SK-N-SH treated with all-trans-retinoic acid at 6 μM for 48 hours (cell line): ENCODE results near the gene HS1BP3.

ENCODE experiments used
- ATAC-seq: fragments of 200-7000 bp; cut with Tn5 transposase; 3 replicates; pipeline ENCODE4 v1.9.1; 2020; ENCODE audit warnings: mild to moderate bottlenecking, moderate library complexity
- ARNTL ChIP-seq: fragments of 450-650 bp; formaldehyde crosslinking; IDR thresholded peaks from 2 replicates; pipeline ENCODE4 v1.5.0; 2020; ENCODE audit warnings: low read depth, mild to moderate bottlenecking, moderate library complexity, borderline replicate concordance
- BACH2 ChIP-seq: fragments of 250-450 bp; sonication (Bioruptor Pico); IDR thresholded peaks from 2 replicates; pipeline ENCODE4 v1.9.0; 2021; ENCODE audit warnings: mild to moderate bottlenecking, borderline replicate concordance
- CSDC2 ChIP-seq: fragments of 250-450 bp; sonication (Bioruptor Pico); IDR thresholded peaks from 2 replicates; pipeline ENCODE4 v1.5.0; 2020; ENCODE audit warnings: mild to moderate bottlenecking, moderate library complexity
- ESRRG ChIP-seq: fragments of 250-450 bp; sonication (Bioruptor Pico); IDR thresholded peaks from 2 replicates; pipeline ENCODE4 v1.6.1; 2021; ENCODE audit warnings: mild to moderate bottlenecking
- GLIS3 ChIP-seq: fragments of 250-450 bp; sonication (Bioruptor Pico); IDR thresholded peaks from 2 replicates; pipeline ENCODE4 v1.5.0; 2020; ENCODE audit warnings: mild to moderate bottlenecking, moderate library complexity
- OSR1 ChIP-seq: fragments of 250-450 bp; sonication (Bioruptor Pico); IDR thresholded peaks from 2 replicates; pipeline ENCODE4 v1.8.0; 2022; ENCODE audit warnings: moderate library complexity, mild to moderate bottlenecking, inconsistent platforms
- POU6F1 ChIP-seq: fragments of 250-450 bp; sonication (Bioruptor Pico); IDR thresholded peaks from 2 replicates; pipeline ENCODE4 v1.8.0; 2021; ENCODE audit warnings: low read depth, mild to moderate bottlenecking, moderate library complexity, borderline replicate concordance
- PPARA ChIP-seq: fragments of 250-450 bp; sonication (Bioruptor Pico); IDR thresholded peaks from 2 replicates; pipeline ENCODE4 v1.5.0; 2020; ENCODE audit warnings: mild to moderate bottlenecking, borderline replicate concordance
- SNAI2 ChIP-seq: fragments of 250-450 bp; sonication (Bioruptor Pico); IDR thresholded peaks from 2 replicates; pipeline ENCODE4 v1.5.0; 2020; ENCODE audit warnings: mild to moderate bottlenecking, moderate library complexity
- TCF4 ChIP-seq: fragments of 250-450 bp; sonication (Bioruptor Pico); IDR thresholded peaks from 2 replicates; pipeline ENCODE4 v1.8.0; 2021; ENCODE audit warnings: mild to moderate bottlenecking, moderate library complexity, borderline replicate concordance
- TOX ChIP-seq: fragments of 250-450 bp; sonication (Bioruptor Pico); IDR thresholded peaks from 2 replicates; pipeline ENCODE4 v1.8.0; 2021; ENCODE audit warnings: mild to moderate bottlenecking, moderate library complexity, borderline replicate concordance
- ZC3H10 ChIP-seq: fragments of 250-450 bp; sonication (Bioruptor Pico); IDR thresholded peaks from 2 replicates; pipeline ENCODE4 v1.5.1; 2021; ENCODE audit warnings: mild to moderate bottlenecking, moderate library complexity
- ZFP3 ChIP-seq: fragments of 250-450 bp; sonication (Bioruptor Pico); IDR thresholded peaks from 2 replicates; pipeline ENCODE4 v1.5.0; 2020; ENCODE audit warnings: mild to moderate bottlenecking, moderate library complexity
- ZFP30 ChIP-seq: fragments of 450-650 bp; formaldehyde crosslinking; IDR thresholded peaks from 2 replicates; pipeline ENCODE4 v1.5.0; 2022; ENCODE audit warnings: mild to moderate bottlenecking, moderate library complexity
- ZNF565 ChIP-seq: fragments of 450-650 bp; formaldehyde crosslinking; conservative IDR thresholded peaks from 2 replicates; pipeline ENCODE4 v1.5.0; 2020; ENCODE audit warnings: low read depth, mild to moderate bottlenecking, moderate library complexity
- ZNF70 ChIP-seq: fragments of 450-650 bp; formaldehyde crosslinking; IDR thresholded peaks from 2 replicates; pipeline ENCODE4 v1.5.0; 2020; ENCODE audit warnings: mild to moderate bottlenecking, moderate library complexity
- ZNF8 ChIP-seq: fragments of 450-650 bp; formaldehyde crosslinking; IDR thresholded peaks from 2 replicates; pipeline ENCODE4 v1.5.0; 2020; ENCODE audit warnings: mild to moderate bottlenecking, moderate library complexity
- TF ChIP-seq, protein P1 (sequence below): fragments of 250-450 bp; sonication (Bioruptor Pico); IDR thresholded peaks from 2 replicates; pipeline ENCODE4 v1.5.0; 2020; ENCODE audit warnings: mild to moderate bottlenecking, moderate library complexity
- TF ChIP-seq, protein P2 (sequence below): fragments of 250-450 bp; sonication (Bioruptor Pico); IDR thresholded peaks from 2 replicates; pipeline ENCODE4 v1.5.1; 2020; ENCODE audit warnings: low read depth, mild to moderate bottlenecking, moderate library complexity
- TF ChIP-seq, protein P3 (sequence below): fragments of 250-450 bp; sonication (Bioruptor Pico); IDR thresholded peaks from 2 replicates; pipeline ENCODE4 v1.5.1; 2021; ENCODE audit warnings: mild to moderate bottlenecking, moderate library complexity

HS1BP3 gene

GRCh38 chr2:20698916-20699613 is 48.2 kb upstream of the HS1BP3 start:
- TF ChIP-seq OSR1 (CRISPR knock-in tag) (no peak), ZNF8 (CRISPR knock-in tag) (no peak), ZNF70 (CRISPR knock-in tag) (no peak), TCF4 (CRISPR knock-in tag) (no peak)
- ATAC-seq, result peak; percentile 68

- no peak for ATAC-seq
- TF ChIP-seq OSR1 (CRISPR knock-in tag), result no peak
- no peak for TF ChIP-seq ESRRG (CRISPR knock-in tag)
- no peak for TF ChIP-seq SNAI2 (CRISPR knock-in tag)
- no peak for TF ChIP-seq ARNTL (CRISPR knock-in tag)
- TF ChIP-seq ZFP30, result no peak
- TF ChIP-seq GLIS3, result no peak
These were observed 46.5 kb upstream of the HS1BP3 start for GRCh38 chr2:20697322-20697934.

DNA sequence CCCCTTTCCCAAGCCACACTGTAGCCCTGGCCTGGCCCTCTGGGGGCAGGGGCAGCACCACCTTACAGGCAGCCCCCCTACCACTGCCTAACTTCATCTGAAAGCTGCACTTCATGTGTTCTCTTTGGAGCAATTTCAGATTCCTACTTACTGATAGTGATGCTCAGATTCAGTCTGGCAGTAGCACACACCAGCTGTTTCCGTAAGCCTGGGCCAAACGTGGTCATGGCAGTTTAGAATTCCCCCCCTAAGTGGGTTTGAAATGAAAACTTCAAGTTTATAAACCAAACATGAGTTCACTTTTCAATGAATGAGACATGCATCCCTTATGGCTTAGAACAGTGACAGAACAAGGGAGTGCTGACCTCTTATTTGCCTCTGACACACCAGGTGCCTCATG is 45.5 kb upstream of the HS1BP3 start:
- no peak for ATAC-seq
- TF ChIP-seq POU6F1 (CRISPR knock-in tag) (no peak), BACH2 (no peak), ZNF8 (CRISPR knock-in tag) (no peak), ESRRG (CRISPR knock-in tag) (no peak), ZFP30 (no peak), ZFP3 (CRISPR knock-in tag) (no peak), ZC3H10 (CRISPR knock-in tag) (no peak), GLIS3 (no peak), PPARA (CRISPR knock-in tag) (no peak), ZNF70 (CRISPR knock-in tag) (no peak), CSDC2 (CRISPR knock-in tag) (no peak), TOX (CRISPR knock-in tag) (no peak), OSR1 (CRISPR knock-in tag) (no peak), ZNF565 (CRISPR knock-in tag) (no peak)
- TF ChIP-seq, protein P1, sequence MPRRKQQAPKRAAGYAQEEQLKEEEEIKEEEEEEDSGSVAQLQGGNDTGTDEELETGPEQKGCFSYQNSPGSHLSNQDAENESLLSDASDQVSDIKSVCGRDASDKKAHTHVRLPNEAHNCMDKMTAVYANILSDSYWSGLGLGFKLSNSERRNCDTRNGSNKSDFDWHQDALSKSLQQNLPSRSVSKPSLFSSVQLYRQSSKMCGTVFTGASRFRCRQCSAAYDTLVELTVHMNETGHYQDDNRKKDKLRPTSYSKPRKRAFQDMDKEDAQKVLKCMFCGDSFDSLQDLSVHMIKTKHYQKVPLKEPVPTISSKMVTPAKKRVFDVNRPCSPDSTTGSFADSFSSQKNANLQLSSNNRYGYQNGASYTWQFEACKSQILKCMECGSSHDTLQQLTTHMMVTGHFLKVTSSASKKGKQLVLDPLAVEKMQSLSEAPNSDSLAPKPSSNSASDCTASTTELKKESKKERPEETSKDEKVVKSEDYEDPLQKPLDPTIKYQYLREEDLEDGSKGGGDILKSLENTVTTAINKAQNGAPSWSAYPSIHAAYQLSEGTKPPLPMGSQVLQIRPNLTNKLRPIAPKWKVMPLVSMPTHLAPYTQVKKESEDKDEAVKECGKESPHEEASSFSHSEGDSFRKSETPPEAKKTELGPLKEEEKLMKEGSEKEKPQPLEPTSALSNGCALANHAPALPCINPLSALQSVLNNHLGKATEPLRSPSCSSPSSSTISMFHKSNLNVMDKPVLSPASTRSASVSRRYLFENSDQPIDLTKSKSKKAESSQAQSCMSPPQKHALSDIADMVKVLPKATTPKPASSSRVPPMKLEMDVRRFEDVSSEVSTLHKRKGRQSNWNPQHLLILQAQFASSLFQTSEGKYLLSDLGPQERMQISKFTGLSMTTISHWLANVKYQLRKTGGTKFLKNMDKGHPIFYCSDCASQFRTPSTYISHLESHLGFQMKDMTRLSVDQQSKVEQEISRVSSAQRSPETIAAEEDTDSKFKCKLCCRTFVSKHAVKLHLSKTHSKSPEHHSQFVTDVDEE (CRISPR knock-in tag), result no peak
- TF ChIP-seq, protein P2, sequence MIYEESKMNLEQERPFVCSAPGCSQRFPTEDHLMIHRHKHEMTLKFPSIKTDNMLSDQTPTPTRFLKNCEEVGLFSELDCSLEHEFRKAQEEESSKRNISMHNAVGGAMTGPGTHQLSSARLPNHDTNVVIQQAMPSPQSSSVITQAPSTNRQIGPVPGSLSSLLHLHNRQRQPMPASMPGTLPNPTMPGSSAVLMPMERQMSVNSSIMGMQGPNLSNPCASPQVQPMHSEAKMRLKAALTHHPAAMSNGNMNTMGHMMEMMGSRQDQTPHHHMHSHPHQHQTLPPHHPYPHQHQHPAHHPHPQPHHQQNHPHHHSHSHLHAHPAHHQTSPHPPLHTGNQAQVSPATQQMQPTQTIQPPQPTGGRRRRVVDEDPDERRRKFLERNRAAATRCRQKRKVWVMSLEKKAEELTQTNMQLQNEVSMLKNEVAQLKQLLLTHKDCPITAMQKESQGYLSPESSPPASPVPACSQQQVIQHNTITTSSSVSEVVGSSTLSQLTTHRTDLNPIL (CRISPR knock-in tag), result no peak
- TF ChIP-seq, protein P3, sequence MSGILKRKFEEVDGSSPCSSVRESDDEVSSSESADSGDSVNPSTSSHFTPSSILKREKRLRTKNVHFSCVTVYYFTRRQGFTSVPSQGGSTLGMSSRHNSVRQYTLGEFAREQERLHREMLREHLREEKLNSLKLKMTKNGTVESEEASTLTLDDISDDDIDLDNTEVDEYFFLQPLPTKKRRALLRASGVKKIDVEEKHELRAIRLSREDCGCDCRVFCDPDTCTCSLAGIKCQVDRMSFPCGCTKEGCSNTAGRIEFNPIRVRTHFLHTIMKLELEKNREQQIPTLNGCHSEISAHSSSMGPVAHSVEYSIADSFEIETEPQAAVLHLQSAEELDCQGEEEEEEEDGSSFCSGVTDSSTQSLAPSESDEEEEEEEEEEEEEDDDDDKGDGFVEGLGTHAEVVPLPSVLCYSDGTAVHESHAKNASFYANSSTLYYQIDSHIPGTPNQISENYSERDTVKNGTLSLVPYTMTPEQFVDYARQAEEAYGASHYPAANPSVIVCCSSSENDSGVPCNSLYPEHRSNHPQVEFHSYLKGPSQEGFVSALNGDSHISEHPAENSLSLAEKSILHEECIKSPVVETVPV, result no peak
- TF ChIP-seq, all 23 proteins: peak for 0

DNA sequence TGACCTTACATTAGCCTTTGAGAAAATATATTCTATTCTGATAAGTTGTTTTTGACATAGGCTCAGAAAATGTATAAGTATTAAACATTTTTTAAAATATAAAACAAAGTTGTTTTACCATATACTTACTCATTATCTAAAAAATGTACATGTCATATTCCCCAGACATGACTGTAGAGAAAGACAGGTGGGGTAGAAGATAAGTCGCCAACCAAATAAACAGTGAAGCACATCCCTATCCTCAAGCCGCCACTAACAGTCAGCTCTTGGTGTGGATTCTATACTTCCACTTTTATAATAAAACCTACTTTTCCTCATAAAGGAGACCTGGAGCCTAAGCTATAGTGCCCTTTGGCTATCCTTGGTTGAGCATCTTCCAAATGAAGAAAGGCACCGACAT is 42.4 kb upstream of the HS1BP3 start:
- TF ChIP-seq TOX (CRISPR knock-in tag) (no peak), POU6F1 (CRISPR knock-in tag) (no peak), CSDC2 (CRISPR knock-in tag) (no peak), ZNF70 (CRISPR knock-in tag) (no peak), OSR1 (CRISPR knock-in tag) (no peak)
- ATAC-seq, result no peak
